ENCODE results near the gene ZBED1. TPM values are rescaled to one million over a fixed set of nuclear protein-coding genes. Genes with fewer than 3 reads are reported as not detected.
"Not testable (repeated sequence)": the region's sequence is repeated elsewhere in the genome, so short reads cannot be mapped to it uniquely, and the experiment has no call there.

ZBED1 gene
- total RNA-seq, 1 experiment from 2014 or later = 17.3 TPM

- TF ChIP-seq, protein P1, sequence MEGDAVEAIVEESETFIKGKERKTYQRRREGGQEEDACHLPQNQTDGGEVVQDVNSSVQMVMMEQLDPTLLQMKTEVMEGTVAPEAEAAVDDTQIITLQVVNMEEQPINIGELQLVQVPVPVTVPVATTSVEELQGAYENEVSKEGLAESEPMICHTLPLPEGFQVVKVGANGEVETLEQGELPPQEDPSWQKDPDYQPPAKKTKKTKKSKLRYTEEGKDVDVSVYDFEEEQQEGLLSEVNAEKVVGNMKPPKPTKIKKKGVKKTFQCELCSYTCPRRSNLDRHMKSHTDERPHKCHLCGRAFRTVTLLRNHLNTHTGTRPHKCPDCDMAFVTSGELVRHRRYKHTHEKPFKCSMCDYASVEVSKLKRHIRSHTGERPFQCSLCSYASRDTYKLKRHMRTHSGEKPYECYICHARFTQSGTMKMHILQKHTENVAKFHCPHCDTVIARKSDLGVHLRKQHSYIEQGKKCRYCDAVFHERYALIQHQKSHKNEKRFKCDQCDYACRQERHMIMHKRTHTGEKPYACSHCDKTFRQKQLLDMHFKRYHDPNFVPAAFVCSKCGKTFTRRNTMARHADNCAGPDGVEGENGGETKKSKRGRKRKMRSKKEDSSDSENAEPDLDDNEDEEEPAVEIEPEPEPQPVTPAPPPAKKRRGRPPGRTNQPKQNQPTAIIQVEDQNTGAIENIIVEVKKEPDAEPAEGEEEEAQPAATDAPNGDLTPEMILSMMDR (IDR thresholded peaks at IDR 0.05; ENCODE audit: unreplicated experiment) = no peak
- Mint-ChIP-seq H3K4me3 (ENCODE audit: low read depth, unreplicated experiment) (no peak overlapping the region), H3K4me1 (ENCODE audit: low read depth, unreplicated experiment) (peaks cover 8% of the 10 kb centered on the region), H3K9me3 (ENCODE audit: low read depth, unreplicated experiment) (no peaks in the 10 kb centered on the region), H3K27me3 (ENCODE audit: unreplicated experiment) (no peaks in the 10 kb centered on the region), H3K27ac (ENCODE audit: unreplicated experiment) (no peak overlapping the region), H3K36me3 (ENCODE audit: insufficient read depth, unreplicated experiment) (no peaks in the 10 kb centered on the region)
- intact Hi-C loops (cut with micrococcal nuclease; ENCODE audit: unreplicated experiment) = no loop called here
- no peak for DNase-seq
- CTCF ChIA-PET = no interaction called here
- no TSS peak for BruUV-seq (replicated peaks)
Measured at GRCh38 chrX:2462780-2463179, 38.0 kb downstream of the ZBED1 start.

DNA sequence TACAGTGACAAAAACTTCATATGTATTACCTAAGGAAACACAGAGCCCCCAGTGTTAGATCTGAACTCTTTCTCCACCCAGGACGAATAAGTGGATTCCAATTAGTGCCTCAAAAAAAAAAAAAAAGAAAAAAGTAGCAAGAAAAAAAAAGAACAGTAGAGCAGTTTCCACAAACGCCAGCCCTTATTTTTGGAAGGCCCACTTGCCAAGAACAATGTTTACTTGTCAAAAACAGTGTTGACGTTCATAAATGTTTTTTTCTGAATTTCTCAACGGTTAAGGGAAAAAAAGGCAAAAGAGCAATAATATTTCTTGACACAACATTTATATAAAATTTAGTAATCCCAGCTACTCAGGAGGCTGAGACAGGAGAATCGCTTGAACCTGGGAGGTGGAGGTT lies 38.7 kb downstream of the ZBED1 start:
- Mint-ChIP-seq H3K36me3 (ENCODE audit: insufficient read depth, unreplicated experiment) (no peaks in the 10 kb centered on the region), H3K27me3 (ENCODE audit: unreplicated experiment) (no peaks in the 10 kb centered on the region), H3K4me3 (ENCODE audit: low read depth, unreplicated experiment) (no peak overlapping the region), H3K9me3 (ENCODE audit: low read depth, unreplicated experiment) (no peaks in the 10 kb centered on the region), H3K4me1 (ENCODE audit: low read depth, unreplicated experiment) (peaks cover 2% of the 10 kb centered on the region), H3K27ac (ENCODE audit: unreplicated experiment) (no peak overlapping the region)
- no peak for DNase-seq
- intact Hi-C loops (cut with micrococcal nuclease; ENCODE audit: unreplicated experiment) = no loop called here
- CTCF ChIA-PET = no interaction called here
- BruUV-seq (replicated peaks) = no TSS peak
- TF ChIP-seq, protein P1 (IDR thresholded peaks at IDR 0.05; ENCODE audit: unreplicated experiment) = no peak

DNA sequence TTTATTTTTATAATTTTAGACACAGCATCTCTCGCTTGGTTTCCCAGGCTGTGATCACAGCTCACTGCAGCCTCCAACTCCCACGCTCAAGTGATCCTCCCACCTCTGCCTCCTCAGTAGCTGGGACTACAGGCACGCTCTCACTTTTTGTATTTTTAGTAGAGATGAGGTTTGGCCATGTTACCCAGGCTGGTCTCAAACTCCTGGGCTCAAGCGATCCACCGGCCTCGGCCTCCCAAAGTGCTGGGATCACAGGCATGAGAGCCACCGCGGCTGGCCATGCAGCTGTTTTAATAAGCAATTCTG lies 39.1 kb downstream of the ZBED1 start:
- Mint-ChIP-seq H3K36me3 (ENCODE audit: insufficient read depth, unreplicated experiment) (no peaks in the 10 kb centered on the region), H3K27ac (ENCODE audit: unreplicated experiment) (no peak overlapping the region), H3K27me3 (ENCODE audit: unreplicated experiment) (no peaks in the 10 kb centered on the region), H3K4me3 (ENCODE audit: low read depth, unreplicated experiment) (no peak overlapping the region), H3K9me3 (ENCODE audit: low read depth, unreplicated experiment) (no peaks in the 10 kb centered on the region), H3K4me1 (ENCODE audit: low read depth, unreplicated experiment) (no peaks in the 10 kb centered on the region)
- CTCF ChIA-PET = no interaction called here
- DNase-seq = no peak
- intact Hi-C loops (cut with micrococcal nuclease; ENCODE audit: unreplicated experiment) = no loop called here
- TF ChIP-seq, protein P1 (IDR thresholded peaks at IDR 0.05; ENCODE audit: unreplicated experiment) = no peak
- no TSS peak for BruUV-seq (replicated peaks)

DNA sequence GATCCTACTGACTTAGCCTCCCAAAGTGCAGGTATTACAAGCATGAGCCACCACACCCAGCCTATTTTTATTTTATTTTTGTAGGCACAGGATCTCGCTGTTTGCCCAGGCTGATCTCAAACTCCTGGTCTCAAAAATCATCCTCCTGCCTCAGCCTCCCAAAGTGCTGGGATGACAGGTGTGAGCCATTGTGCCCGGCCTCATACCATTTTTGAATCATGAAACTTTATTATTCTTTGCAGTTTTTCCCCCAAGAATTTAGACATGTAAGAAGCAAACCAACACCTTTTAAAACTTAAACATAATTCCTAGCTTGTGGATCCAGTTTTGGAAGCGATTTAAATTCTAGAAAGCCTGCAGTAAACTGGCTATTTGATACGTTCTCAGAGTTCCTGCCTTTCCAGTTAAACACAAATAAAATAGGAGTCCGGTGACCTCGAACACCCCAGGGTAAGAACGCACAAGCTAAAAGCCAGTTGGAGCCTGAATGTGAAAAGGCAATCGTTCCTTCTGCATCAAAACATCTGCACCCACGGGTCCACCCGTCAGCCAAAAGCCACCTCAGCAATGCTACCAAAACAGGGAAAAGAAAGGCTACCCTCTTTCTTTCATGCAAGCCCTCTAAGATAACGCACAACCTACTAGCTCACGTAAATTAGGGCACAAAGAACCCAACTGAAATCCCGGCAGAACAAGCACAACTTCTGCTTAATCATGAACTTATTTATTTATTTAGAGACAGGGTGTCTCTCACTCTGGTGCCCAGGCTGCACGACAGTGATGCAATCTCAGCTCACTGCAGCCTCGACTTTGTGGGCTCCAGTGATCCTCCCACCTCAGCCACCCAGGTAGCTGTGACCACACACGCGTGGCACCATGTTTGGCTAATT lies 39.7 kb downstream of the ZBED1 start:
- H3K4me1 Mint-ChIP-seq (ENCODE audit: low read depth, unreplicated experiment); H3K27me3 Mint-ChIP-seq (ENCODE audit: unreplicated experiment): not testable (repeated sequence)

DNA sequence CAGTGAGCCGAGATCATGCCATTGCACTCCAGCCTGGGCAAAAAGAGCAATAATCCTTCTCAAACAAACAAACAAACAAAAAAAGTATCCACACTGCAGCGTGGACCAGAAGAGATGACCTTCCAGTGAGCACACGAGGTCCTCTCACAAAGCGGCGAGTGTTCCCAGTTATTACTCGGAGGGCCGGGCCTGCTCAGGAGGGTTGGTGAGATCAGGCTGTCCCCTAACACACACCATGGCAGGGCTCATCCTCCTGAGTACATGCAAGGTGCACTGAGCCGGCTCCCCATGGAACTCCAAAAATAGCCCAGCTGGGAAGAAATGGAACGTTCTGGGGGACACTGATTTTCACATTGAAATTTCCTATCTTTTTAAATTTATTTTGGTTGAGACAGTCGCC lies 40.7 kb downstream of the ZBED1 start:
- H3K27ac Mint-ChIP-seq (ENCODE audit: unreplicated experiment); CTCF ChIA-PET; intact Hi-C loops (cut with micrococcal nuclease; ENCODE audit: unreplicated experiment): not testable (repeated sequence)

More for the DNA sequence above, 39.7 kb downstream of the ZBED1 start:
- CTCF ChIA-PET; BruUV-seq (replicated peaks); H3K4me3 Mint-ChIP-seq (ENCODE audit: low read depth, unreplicated experiment); DNase-seq; H3K9me3 Mint-ChIP-seq (ENCODE audit: low read depth, unreplicated experiment); H3K27ac Mint-ChIP-seq (ENCODE audit: unreplicated experiment); intact Hi-C loops (cut with micrococcal nuclease; ENCODE audit: unreplicated experiment); H3K36me3 Mint-ChIP-seq (ENCODE audit: insufficient read depth, unreplicated experiment): not testable (repeated sequence)

More for the DNA sequence above, 40.7 kb downstream of the ZBED1 start:
- not testable (repeated sequence) for H3K27me3 Mint-ChIP-seq (ENCODE audit: unreplicated experiment); H3K4me1 Mint-ChIP-seq (ENCODE audit: low read depth, unreplicated experiment); H3K4me3 Mint-ChIP-seq (ENCODE audit: low read depth, unreplicated experiment); H3K9me3 Mint-ChIP-seq (ENCODE audit: low read depth, unreplicated experiment); H3K36me3 Mint-ChIP-seq (ENCODE audit: insufficient read depth, unreplicated experiment); BruUV-seq (replicated peaks); DNase-seq

All from Calu3 (cell line).